ENCODE results near the gene ANKRD65. TPM values are rescaled to one million over a fixed set of nuclear protein-coding genes. Genes with fewer than 3 reads are reported as not detected.
"Not testable (repeated sequence)": the region's sequence is repeated elsewhere in the genome, so short reads cannot be mapped to it uniquely, and the experiment has no call there.

The ANKRD65 gene
- total and polyA plus RNA-seq, 2 experiments from 2014 or later: 2.1 to 5.5 TPM

GRCh38 chr1:1451696-1452364 lies 30.8 kb upstream of the ANKRD65 start:
- H3K36me3 ChIP-seq (replicated peaks; ENCODE audit: insufficient read depth, low read depth): no peaks in the 10 kb centered on the region
- no peaks in the 10 kb centered on the region for H3K9me2 ChIP-seq (replicated peaks; ENCODE audit: insufficient read depth)
- no peaks in the 10 kb centered on the region for H3K79me2 ChIP-seq
- no peaks in the 10 kb centered on the region for H4K20me1 ChIP-seq (ENCODE audit: insufficient read depth, poor library complexity, severe bottlenecking)
- H3K9me3 ChIP-seq (ENCODE audit: low read depth): no peaks in the 10 kb centered on the region
- no peak overlapping the region for H2AFZ ChIP-seq
- no peak overlapping the region for H3K27ac ChIP-seq
- TF ChIP-seq, protein P1, sequence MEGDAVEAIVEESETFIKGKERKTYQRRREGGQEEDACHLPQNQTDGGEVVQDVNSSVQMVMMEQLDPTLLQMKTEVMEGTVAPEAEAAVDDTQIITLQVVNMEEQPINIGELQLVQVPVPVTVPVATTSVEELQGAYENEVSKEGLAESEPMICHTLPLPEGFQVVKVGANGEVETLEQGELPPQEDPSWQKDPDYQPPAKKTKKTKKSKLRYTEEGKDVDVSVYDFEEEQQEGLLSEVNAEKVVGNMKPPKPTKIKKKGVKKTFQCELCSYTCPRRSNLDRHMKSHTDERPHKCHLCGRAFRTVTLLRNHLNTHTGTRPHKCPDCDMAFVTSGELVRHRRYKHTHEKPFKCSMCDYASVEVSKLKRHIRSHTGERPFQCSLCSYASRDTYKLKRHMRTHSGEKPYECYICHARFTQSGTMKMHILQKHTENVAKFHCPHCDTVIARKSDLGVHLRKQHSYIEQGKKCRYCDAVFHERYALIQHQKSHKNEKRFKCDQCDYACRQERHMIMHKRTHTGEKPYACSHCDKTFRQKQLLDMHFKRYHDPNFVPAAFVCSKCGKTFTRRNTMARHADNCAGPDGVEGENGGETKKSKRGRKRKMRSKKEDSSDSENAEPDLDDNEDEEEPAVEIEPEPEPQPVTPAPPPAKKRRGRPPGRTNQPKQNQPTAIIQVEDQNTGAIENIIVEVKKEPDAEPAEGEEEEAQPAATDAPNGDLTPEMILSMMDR (IDR thresholded peaks at IDR 0.05; ENCODE audit: poor library complexity): no peak
- TF ChIP-seq EZH2 (IDR thresholded peaks at IDR 0.05; ENCODE audit: borderline replicate concordance) (no peak), EZH2phosphoT487 (IDR thresholded peaks at IDR 0.05; ENCODE audit: low read depth, severe bottlenecking, unreplicated experiment) (no peak)
- no peak for DNase-seq (ENCODE audit: low spot score)
- H3K27me3 ChIP-seq: no peaks in the 10 kb centered on the region
- H3K4me2 ChIP-seq: no peak overlapping the region
- no peaks in the 10 kb centered on the region for H3K4me1 ChIP-seq (ENCODE audit: insufficient read depth)
- WGBS (ENCODE audit: low lambda C conversion rate, missing lambda C conversion rate): 93% methylated on average over 26 of the region's 26 CpGs
- no peak overlapping the region for H3K4me3 ChIP-seq

GRCh38 chr1:1450616-1451015 lies 29.5 kb upstream of the ANKRD65 start:
- not testable (repeated sequence) for H3K9me2 ChIP-seq (replicated peaks; ENCODE audit: insufficient read depth); H3K36me3 ChIP-seq (replicated peaks; ENCODE audit: insufficient read depth, low read depth); DNase-seq (ENCODE audit: low spot score); H3K79me2 ChIP-seq; H3K27ac ChIP-seq; H2AFZ ChIP-seq; H3K4me3 ChIP-seq; H3K4me2 ChIP-seq; H3K9me3 ChIP-seq (ENCODE audit: low read depth); H4K20me1 ChIP-seq (ENCODE audit: insufficient read depth, poor library complexity, severe bottlenecking); H3K4me1 ChIP-seq (ENCODE audit: insufficient read depth); H3K27me3 ChIP-seq
- WGBS (ENCODE audit: low lambda C conversion rate, missing lambda C conversion rate): 85% methylated on average over 15 of the region's 22 CpGs

GRCh38 chr1:1449099-1449739 lies 28.1 kb upstream of the ANKRD65 start, which contains the start of gene ATAD3C:
Gene ATAD3C (plus strand): TSS chr1:1449689. CDS start chr1:1450684, 995 bp downstream.
- no peak within 1 kb of the TSS for H3K27ac ChIP-seq
- no peaks in the 10 kb centered on the region for H3K9me3 ChIP-seq (ENCODE audit: low read depth)
- no peak for TF ChIP-seq EZH2phosphoT487 (IDR thresholded peaks at IDR 0.05; ENCODE audit: low read depth, severe bottlenecking, unreplicated experiment)
- TF ChIP-seq EZH2 (IDR thresholded peaks at IDR 0.05; ENCODE audit: borderline replicate concordance): no peak
- TF ChIP-seq, protein P1 (IDR thresholded peaks at IDR 0.05; ENCODE audit: poor library complexity): no peak
- H3K4me3 ChIP-seq: no peak within 1 kb of the TSS
- no peaks in the 10 kb centered on the region for H3K4me1 ChIP-seq (ENCODE audit: insufficient read depth)
- H3K36me3 ChIP-seq (replicated peaks; ENCODE audit: insufficient read depth, low read depth): no peaks in the 10 kb centered on the region
- no peaks in the 10 kb centered on the region for H3K27me3 ChIP-seq
- H3K4me2 ChIP-seq: no peak within 1 kb of the TSS
- H2AFZ ChIP-seq: no peak within 1 kb of the TSS
- 92% methylated on average over 6 of the region's 6 CpGs for WGBS (ENCODE audit: low lambda C conversion rate, missing lambda C conversion rate)
- H3K79me2 ChIP-seq: no peaks in the 10 kb centered on the region
- no peaks in the 10 kb centered on the region for H3K9me2 ChIP-seq (replicated peaks; ENCODE audit: insufficient read depth)
- DNase-seq (ENCODE audit: low spot score): no peak
- no peaks in the 10 kb centered on the region for H4K20me1 ChIP-seq (ENCODE audit: insufficient read depth, poor library complexity, severe bottlenecking)

DNA sequence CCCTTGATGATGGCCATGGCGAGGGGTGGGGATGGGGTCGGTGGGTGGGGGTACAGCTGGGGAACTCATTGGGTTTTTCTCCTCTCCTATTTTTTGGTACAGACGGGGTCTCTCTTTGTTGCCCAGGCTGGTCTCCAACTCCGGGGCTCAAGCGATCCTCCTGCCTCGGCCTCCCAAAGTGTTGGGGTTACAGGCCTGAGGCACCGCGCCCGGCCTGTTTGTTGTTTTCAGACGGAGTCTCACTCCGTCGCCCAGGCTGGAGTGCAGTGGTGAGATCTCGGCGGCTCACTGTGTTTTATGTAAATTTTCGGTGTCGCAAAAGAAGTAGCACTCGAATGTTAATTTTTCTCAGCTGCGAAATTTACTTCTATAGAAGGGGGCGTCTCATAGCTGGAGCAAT lies 25.6 kb upstream of the ANKRD65 start:
- not testable (repeated sequence) for H2AFZ ChIP-seq; H3K4me3 ChIP-seq; H3K4me2 ChIP-seq; H3K9me2 ChIP-seq (replicated peaks; ENCODE audit: insufficient read depth); H3K36me3 ChIP-seq (replicated peaks; ENCODE audit: insufficient read depth, low read depth); H3K27ac ChIP-seq; DNase-seq (ENCODE audit: low spot score); H3K9me3 ChIP-seq (ENCODE audit: low read depth); H4K20me1 ChIP-seq (ENCODE audit: insufficient read depth, poor library complexity, severe bottlenecking); H3K27me3 ChIP-seq; H3K4me1 ChIP-seq (ENCODE audit: insufficient read depth); H3K79me2 ChIP-seq
- WGBS (ENCODE audit: low lambda C conversion rate, missing lambda C conversion rate): 95% methylated on average over 13 of the region's 19 CpGs

All from hepatocyte (in vitro differentiated cells).